Placental pericyte (primary cell): Measurements from ENCODE around the gene RING1. TPM values are rescaled to one million over a fixed set of nuclear protein-coding genes. Genes with fewer than 3 reads are reported as not detected.

ENCODE experiments used
- small RNA-seq: library from RNA; depleted of rRNA; stranded (forward); fragments of <200 nt; gene quantifications from one replicate; pipeline ENCODE3, GENCODE V24; 2012; ENCODE audit warnings: low replicate concordance
- total RNA-seq: library from RNA; depleted of rRNA; stranded (reverse); fragments of >200 nt; gene quantifications from 2 replicates; pipeline ENCODE4 v1.2.3, GENCODE V29; 2012

RING1 gene
- 20.8 and 39.2 TPM in 2 replicates for total RNA-seq

GRCh38 chr6:33208091-33208967, at the start of gene RING1:
Gene RING1, plus strand, starts transcription at chr6:33208500. Its CDS starts 323 bp downstream, at chr6:33208823.

GRCh38 chr6:33192105-33192646, 16.1 kb upstream of the RING1 start, which contains the start of gene COL11A2:
Gene COL11A2, minus strand, starts transcription at chr6:33192467. Its CDS starts 227 bp downstream, at chr6:33192240.

GRCh38 chr6:33200219-33201146, 7.8 kb upstream of the RING1 start, which contains the start of the genes RXRB and SLC39A7:
Gene RXRB, minus strand, starts transcription at chr6:33200665. Its CDS starts 189 bp downstream, at chr6:33200476.
Gene SLC39A7, plus strand, starts transcription at chr6:33200867. Its CDS starts 379 bp downstream, at chr6:33201246.

DNA sequence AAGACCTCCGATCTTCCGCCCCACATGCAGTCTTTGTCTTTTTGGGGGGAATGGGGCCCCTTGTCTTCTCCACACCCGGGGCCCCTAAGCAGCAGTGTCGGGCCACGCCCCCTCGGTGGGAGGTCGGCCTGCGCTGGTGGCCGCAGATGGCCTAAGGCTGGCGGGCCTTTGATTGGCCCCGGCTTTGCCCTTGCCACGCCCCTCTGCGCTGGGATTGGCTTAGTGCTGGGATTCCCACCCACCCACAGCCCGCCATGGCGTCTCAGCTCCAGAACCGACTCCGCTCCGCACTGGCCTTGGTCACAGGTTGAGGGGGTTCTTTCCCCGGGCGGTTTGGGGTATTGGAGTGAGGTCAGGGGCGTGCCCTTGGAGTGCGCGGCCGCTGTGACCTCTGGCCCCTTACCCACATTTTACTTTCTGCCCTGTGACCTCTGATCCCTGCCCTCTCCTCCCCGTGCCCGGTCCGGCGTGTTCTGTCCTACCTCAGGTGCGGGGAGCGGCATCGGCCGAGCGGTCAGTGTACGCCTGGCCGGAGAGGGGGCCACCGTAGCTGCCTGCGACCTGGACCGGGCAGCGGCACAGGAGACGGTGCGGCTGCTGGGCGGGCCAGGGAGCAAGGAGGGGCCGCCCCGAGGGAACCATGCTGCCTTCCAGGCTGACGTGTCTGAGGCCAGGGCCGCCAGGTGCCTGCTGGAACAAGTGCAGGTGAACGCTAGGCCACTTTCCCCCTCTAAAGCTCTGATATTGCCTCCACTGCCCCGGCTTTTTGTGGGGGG, 3.7 kb upstream of the RING1 start, which contains the start of gene HSD17B8:
Gene HSD17B8 (plus strand): TSS at position 241 of the 776 bp plus-strand sequence. CDS start 14 bp downstream, at position 255.

Small RNA genes lying within 50 kb of the gene (small RNA-seq; reads per million reads assigned to genes)
- gene MIR219A1 (0.39 reads per million, percentile 10 among the genes with 10 or more reads in this experiment), gene RNY4P10 (1.2 reads per million, percentile 53 among the genes with 10 or more reads in this experiment)

Other genes starting within 250 kb of the RING1 start
- gene BRD2, start 239.9 kb upstream of the RING1 start, total RNA-seq, result 153 and 186 TPM in 2 replicates
- gene HLA-DOA, start 198.9 kb upstream of the RING1 start, total RNA-seq, result not detected in 2 replicates
- gene HLA-DPA1, start 134.9 kb upstream of the RING1 start, total RNA-seq, result 2.4 TPM in 1 of 2 replicates, not detected in the other
- gene HLA-DPB1, start 132.5 kb upstream of the RING1 start, total RNA-seq, result 4.9 TPM in 1 of 2 replicates, not detected in the other
- gene COL11A2, start 16.0 kb upstream of the RING1 start, total RNA-seq, result 0.14 and 0.22 TPM in 2 replicates
- 23.5 and 24.5 TPM in 2 replicates for gene RXRB, start 7.8 kb upstream of the RING1 start, total RNA-seq
- 157 and 224 TPM in 2 replicates for gene SLC39A7, start 7.6 kb upstream of the RING1 start, total RNA-seq
- 1.0 and 1.5 TPM in 2 replicates for gene HSD17B8, start 3.8 kb upstream of the RING1 start, total RNA-seq
- gene VPS52, start 63.4 kb downstream of the RING1 start, total RNA-seq, result 39.0 and 43.2 TPM in 2 replicates
- 1,400 and 3,187 TPM in 2 replicates for gene RPS18, start 63.6 kb downstream of the RING1 start, total RNA-seq
- gene B3GALT4, start 68.6 kb downstream of the RING1 start, total RNA-seq, result 2.4 and 2.6 TPM in 2 replicates
- 76.8 and 93.1 TPM in 2 replicates for gene WDR46, start 80.7 kb downstream of the RING1 start, total RNA-seq
- 22.8 and 29.9 TPM in 2 replicates for gene PFDN6, start 81.1 kb downstream of the RING1 start, total RNA-seq
- gene RGL2, start 90.4 kb downstream of the RING1 start, total RNA-seq, result 24.3 and 30.4 TPM in 2 replicates
- 134 and 176 TPM in 2 replicates for gene TAPBP, start 105.6 kb downstream of the RING1 start, total RNA-seq
- 17.5 and 18.3 TPM in 2 replicates for gene ZBTB22, start 109.2 kb downstream of the RING1 start, total RNA-seq
- gene DAXX, start 114.5 kb downstream of the RING1 start, total RNA-seq, result 49.4 and 66.5 TPM in 2 replicates
- 1.1 and 68.3 TPM in 2 replicates for gene KIFC1, start 183.3 kb downstream of the RING1 start, total RNA-seq
- gene PHF1, start 202.5 kb downstream of the RING1 start, total RNA-seq, result 31.1 and 35.2 TPM in 2 replicates
- gene CUTA, start 209.6 kb downstream of the RING1 start, total RNA-seq, result 169 and 185 TPM in 2 replicates
- 6.7 and 7.0 TPM in 2 replicates for gene SYNGAP1, start 211.6 kb downstream of the RING1 start, total RNA-seq
- gene ZBTB9, start 246.1 kb downstream of the RING1 start, total RNA-seq, result 5.5 and 7.0 TPM in 2 replicates